ENCODE results near the gene AP5Z1.

AP5Z1 gene

GRCh38 chr7:4786015-4786414 lies 10.6 kb downstream of the AP5Z1 start:
- no peak overlapping the region for H3K9ac ChIP-seq
- no peaks in the 10 kb centered on the region for H3K9me3 ChIP-seq
- no peak overlapping the region for H3K4me2 ChIP-seq
- H3K4me3 ChIP-seq, result no peak overlapping the region
- H3K27ac ChIP-seq, result no peak overlapping the region
- no peak for TF ChIP-seq Cebpa-rat (IDR thresholded peaks at IDR 0.05)
- peaks cover 56% of the 10 kb centered on the region for H4K20me1 ChIP-seq
- no peaks in the 10 kb centered on the region for H3K27me3 ChIP-seq
- H3K4me1 ChIP-seq, result peaks cover 3% of the 10 kb centered on the region
- H3K36me3 ChIP-seq, result peaks cover 98% of the 10 kb centered on the region

- Histone ChIP-seq H3K4me3 (no peak overlapping the region), H3K4me1 (peaks cover 16% of the 10 kb centered on the region), H4K20me1 (peaks cover 53% of the 10 kb centered on the region), H3K9ac (no peak overlapping the region), H3K27me3 (no peaks in the 10 kb centered on the region), H3K36me3 (peaks cover 90% of the 10 kb centered on the region), H3K4me2 (no peak overlapping the region), H3K9me3 (no peaks in the 10 kb centered on the region), H3K27ac (no peak overlapping the region)
- no peak for TF ChIP-seq Cebpa-rat (IDR thresholded peaks at IDR 0.05)
These were observed 12.1 kb downstream of the AP5Z1 start for GRCh38 chr7:4787541-4787940.

- no peak overlapping the region for H3K4me2 ChIP-seq
- no peak overlapping the region for H3K27ac ChIP-seq
- peaks cover 47% of the 10 kb centered on the region for H4K20me1 ChIP-seq
- H3K4me3 ChIP-seq, result no peak overlapping the region
- no peak for TF ChIP-seq Cebpa-rat (IDR thresholded peaks at IDR 0.05)
- H3K9ac ChIP-seq, result no peak overlapping the region
- peaks cover 84% of the 10 kb centered on the region for H3K36me3 ChIP-seq
- H3K27me3 ChIP-seq, result no peaks in the 10 kb centered on the region
- H3K9me3 ChIP-seq, result no peaks in the 10 kb centered on the region
- peaks cover 22% of the 10 kb centered on the region for H3K4me1 ChIP-seq
These were observed 12.7 kb downstream of the AP5Z1 start for GRCh38 chr7:4787947-4788626.

GRCh38 chr7:4788627-4789189 lies 13.3 kb downstream of the AP5Z1 start:
- no peaks in the 10 kb centered on the region for H3K27me3 ChIP-seq
- peaks cover 28% of the 10 kb centered on the region for H3K4me1 ChIP-seq
- no peak overlapping the region for H3K27ac ChIP-seq
- TF ChIP-seq Cebpa-rat (IDR thresholded peaks at IDR 0.05), result no peak
- peaks cover 83% of the 10 kb centered on the region for H3K36me3 ChIP-seq
- H4K20me1 ChIP-seq, result peaks cover 46% of the 10 kb centered on the region
- no peak overlapping the region for H3K9ac ChIP-seq
- H3K9me3 ChIP-seq, result no peaks in the 10 kb centered on the region
- no peak overlapping the region for H3K4me3 ChIP-seq
- H3K4me2 ChIP-seq, result no peak overlapping the region

- Histone ChIP-seq H3K9ac (no peak overlapping the region), H3K4me2 (no peak overlapping the region), H3K4me3 (no peak overlapping the region), H3K36me3 (peaks cover 83% of the 10 kb centered on the region), H4K20me1 (peaks cover 45% of the 10 kb centered on the region), H3K27me3 (no peaks in the 10 kb centered on the region), H3K4me1 (peaks cover 35% of the 10 kb centered on the region), H3K27ac (no peak overlapping the region), H3K9me3 (no peaks in the 10 kb centered on the region)
- TF ChIP-seq Cebpa-rat (IDR thresholded peaks at IDR 0.05), result no peak
These were observed 14.0 kb downstream of the AP5Z1 start for GRCh38 chr7:4789194-4790077.

GRCh38 chr7:4790078-4790465 lies 14.6 kb downstream of the AP5Z1 start:
- no peak overlapping the region for H3K4me2 ChIP-seq
- H3K9me3 ChIP-seq, result no peaks in the 10 kb centered on the region
- H3K27ac ChIP-seq, result no peak overlapping the region
- H3K4me1 ChIP-seq, result peaks cover 42% of the 10 kb centered on the region
- H3K4me3 ChIP-seq, result no peak overlapping the region
- H3K27me3 ChIP-seq, result no peaks in the 10 kb centered on the region
- H4K20me1 ChIP-seq, result peaks cover 39% of the 10 kb centered on the region
- H3K9ac ChIP-seq, result no peak overlapping the region
- no peak for TF ChIP-seq Cebpa-rat (IDR thresholded peaks at IDR 0.05)
- peaks cover 83% of the 10 kb centered on the region for H3K36me3 ChIP-seq

GRCh38 chr7:4790516-4790991 lies 15.1 kb downstream of the AP5Z1 start:
- no peaks in the 10 kb centered on the region for H3K27me3 ChIP-seq
- peaks cover 35% of the 10 kb centered on the region for H4K20me1 ChIP-seq
- peaks cover 81% of the 10 kb centered on the region for H3K36me3 ChIP-seq
- H3K9ac ChIP-seq, result peak overlapping the region; percentile 55
- no peak overlapping the region for H3K27ac ChIP-seq
- no peaks in the 10 kb centered on the region for H3K9me3 ChIP-seq
- H3K4me3 ChIP-seq, result no peak overlapping the region
- H3K4me2 ChIP-seq, result no peak overlapping the region
- peaks cover 46% of the 10 kb centered on the region for H3K4me1 ChIP-seq
- TF ChIP-seq Cebpa-rat (IDR thresholded peaks at IDR 0.05), result no peak

GRCh38 chr7:4791101-4791737 lies 15.8 kb downstream of the AP5Z1 start:
- Histone ChIP-seq H3K9ac (peak overlapping the region; percentile 55), H3K27me3 (no peaks in the 10 kb centered on the region), H3K4me2 (peak overlapping the region; percentile 92), H3K27ac (peak overlapping the region; percentile 42), H3K4me3 (peak overlapping the region; percentile 69), H3K4me1 (peaks cover 49% of the 10 kb centered on the region), H3K9me3 (no peaks in the 10 kb centered on the region), H4K20me1 (peaks cover 31% of the 10 kb centered on the region), H3K36me3 (peaks cover 76% of the 10 kb centered on the region)
- no peak for TF ChIP-seq Cebpa-rat (IDR thresholded peaks at IDR 0.05)

- H3K4me1 ChIP-seq, result peaks cover 56% of the 10 kb centered on the region
- H3K27ac ChIP-seq, result peak overlapping the region; percentile 87
- H3K36me3 ChIP-seq, result peaks cover 76% of the 10 kb centered on the region
- H3K9me3 ChIP-seq, result no peaks in the 10 kb centered on the region
- no peak for TF ChIP-seq Cebpa-rat (IDR thresholded peaks at IDR 0.05)
- peak overlapping the region; percentile 81 for H3K9ac ChIP-seq
- peaks cover 28% of the 10 kb centered on the region for H4K20me1 ChIP-seq
- no peaks in the 10 kb centered on the region for H3K27me3 ChIP-seq
- H3K4me3 ChIP-seq, result peak overlapping the region; percentile 69
- H3K4me2 ChIP-seq, result peak overlapping the region; percentile 99
These were observed 16.5 kb downstream of the AP5Z1 start for GRCh38 chr7:4791738-4792536.
